GM13977 (cell line): Measurements from ENCODE around the gene FCN3.

ENCODE experiments used
- DNase-seq: peaks from one replicate; pipeline ENCODE4 v3.0.0; 2012; ENCODE audit warnings: low spot score
- CTCF ChIP-seq: IDR thresholded peaks from 2 replicates; pipeline ENCODE4 v1.5.1; 2012; ENCODE audit warnings: mild to moderate bottlenecking, control low read depth; ENCODE audit not compliant: insufficient read depth; ENCODE audit errors: extremely low read depth, missing control alignments
- in situ Hi-C: fragments of 300-500 bp; cut with MboI; formaldehyde crosslinking; loops from one replicate; pipeline ENCODE4 v1.12.0; 2022; ENCODE audit warnings: low sequenced_read_pairs, low pct_unique_long_range_greater_than_20kb, mixed read lengths, inconsistent platforms; ENCODE audit not compliant: unreplicated experiment

Gene FCN3

DNA sequence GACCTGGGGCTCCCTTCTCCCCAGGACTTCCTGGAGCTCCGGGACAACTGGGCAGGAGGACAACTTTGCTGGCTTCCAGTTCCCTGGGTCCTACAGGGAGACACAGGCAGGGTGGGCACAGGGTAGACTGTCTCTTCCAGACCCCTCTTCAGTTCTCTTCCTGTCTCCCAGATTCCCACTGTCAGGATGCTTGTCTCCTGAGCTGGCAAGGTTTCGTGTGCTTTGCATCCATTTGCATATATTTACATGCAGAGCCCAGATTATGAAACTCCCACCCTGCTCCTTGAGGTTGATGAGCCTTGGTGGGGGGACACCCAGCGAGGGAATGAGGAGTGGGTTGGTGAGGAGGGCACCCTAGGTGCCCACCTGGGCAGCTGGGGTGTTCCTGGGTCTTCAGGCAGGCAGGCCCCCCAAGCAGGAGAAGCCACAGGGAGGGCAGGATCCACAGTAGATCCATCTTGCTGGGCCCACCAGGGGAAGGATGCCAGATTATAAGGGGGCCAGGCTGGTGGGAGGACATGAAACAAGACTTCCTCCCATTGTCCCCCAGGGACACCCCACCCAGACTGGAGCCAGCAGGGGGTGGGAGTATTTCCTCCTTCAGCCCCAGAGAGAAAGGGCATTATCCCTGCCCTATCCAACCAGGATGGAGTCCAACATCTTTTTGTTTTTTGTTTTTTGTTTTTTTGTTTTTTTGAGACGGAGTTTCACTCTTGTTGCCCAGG lies at the start of gene FCN3:
Gene FCN3 (minus strand): TSS at position 463 of the 725 bp plus-strand sequence. CDS start 6 bp downstream, at position 457.
- TF ChIP-seq CTCF: no peak
- in situ Hi-C loops: loop anchor here (10.0 kb wide), 1 partner anchor 60 kb away; no protein-coding TSS in a partner anchor
- DNase-seq: no peak

DNA sequence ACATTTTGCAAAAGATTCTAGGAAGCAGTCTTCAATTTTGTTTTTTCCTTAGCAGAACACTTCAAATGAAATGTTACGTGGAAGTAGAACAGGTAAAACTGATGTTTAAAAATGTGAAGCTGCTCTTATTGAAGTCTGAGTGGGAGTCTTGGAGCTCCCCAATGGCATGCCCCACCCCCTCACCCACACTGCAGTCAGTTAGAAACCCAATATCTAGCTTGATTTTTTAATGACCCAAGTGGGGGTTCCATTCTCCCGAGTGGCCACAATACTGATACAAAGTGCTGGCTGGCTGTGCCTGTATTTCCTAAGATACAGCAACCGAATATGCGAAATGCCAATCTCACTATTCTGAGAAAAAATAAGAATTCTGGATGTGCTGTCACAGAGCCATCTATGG lies 49.1 kb upstream of the FCN3 start:
- TF ChIP-seq CTCF: no peak
- DNase-seq: no peak
- in situ Hi-C loops: no loop called here

GRCh38 chr1:27418326-27419185 lies 43.9 kb upstream of the FCN3 start:
- peak; percentile 79 for DNase-seq
- in situ Hi-C loops: no loop called here
- TF ChIP-seq CTCF: no peak

GRCh38 chr1:27417713-27418112 lies 43.1 kb upstream of the FCN3 start:
- TF ChIP-seq CTCF: no peak
- no peak for DNase-seq
- in situ Hi-C loops: no loop called here

DNA sequence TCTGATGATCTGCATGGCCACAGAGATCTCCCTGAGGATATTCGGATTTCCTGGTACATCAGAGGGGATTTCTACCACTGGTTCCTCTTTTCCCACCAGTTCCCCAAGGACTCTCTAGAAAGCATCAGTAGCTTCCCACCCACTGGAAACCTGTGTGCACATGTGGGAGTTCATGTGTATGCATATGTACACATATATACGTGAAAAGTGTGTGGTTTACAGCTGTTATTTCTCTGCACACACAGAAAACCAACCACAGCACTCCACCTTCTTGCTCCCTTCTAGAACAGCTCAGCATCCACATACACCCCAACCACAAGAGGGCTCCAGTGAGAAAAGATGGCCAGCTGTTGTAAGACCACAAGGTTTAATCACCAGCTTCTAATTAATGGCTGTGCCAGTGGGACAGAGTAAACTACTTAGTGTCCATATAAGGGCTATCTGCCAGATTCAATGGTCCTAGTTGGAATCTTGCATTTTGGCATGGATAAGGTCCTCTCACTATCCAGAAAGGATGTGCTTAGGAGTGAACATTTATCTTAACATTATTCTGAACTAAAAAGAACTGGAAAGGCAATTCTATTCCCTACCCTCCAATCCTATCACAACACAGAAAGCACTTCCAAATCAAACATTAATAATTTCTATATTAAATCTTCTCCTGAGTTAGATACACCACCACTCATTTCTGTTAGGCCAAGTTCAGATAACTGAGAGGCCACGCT lies 41.9 kb upstream of the FCN3 start:
- in situ Hi-C loops: no loop called here

More for the DNA sequence above, 41.9 kb upstream of the FCN3 start:
- DNase-seq: no peak
- TF ChIP-seq CTCF: peak; percentile 70
